ENCODE results near the gene PTCD3.

Gene PTCD3

GRCh38 chr2:86073225-86073624 is 32.8 kb upstream of the PTCD3 start (continued):
- TF ChIP-seq PATZ1 (tag by site-specific recombination; IDR thresholded peaks at IDR 0.05), result no peak
- TF ChIP-seq ZFP3 (tag by site-specific recombination; IDR thresholded peaks at IDR 0.05; ENCODE audit: low read depth), result no peak

GRCh38 chr2:86074256-86074655 is 31.8 kb upstream of the PTCD3 start:
- ChIA-PET CTCF (interaction anchor here (9.4 kb wide), 1 partner anchor 247 kb away, joined by 216 read pairs; no protein-coding TSS in a partner anchor), POLR2A (no interaction called here)
- TF ChIP-seq PATZ1 (tag by site-specific recombination; IDR thresholded peaks at IDR 0.05), result no peak
- TF ChIP-seq ZBTB8A (tag by site-specific recombination; IDR thresholded peaks at IDR 0.05), result no peak
- TF ChIP-seq ZIC2 (tag by site-specific recombination; IDR thresholded peaks at IDR 0.05), result peak; percentile 54
- TF ChIP-seq, protein P1, sequence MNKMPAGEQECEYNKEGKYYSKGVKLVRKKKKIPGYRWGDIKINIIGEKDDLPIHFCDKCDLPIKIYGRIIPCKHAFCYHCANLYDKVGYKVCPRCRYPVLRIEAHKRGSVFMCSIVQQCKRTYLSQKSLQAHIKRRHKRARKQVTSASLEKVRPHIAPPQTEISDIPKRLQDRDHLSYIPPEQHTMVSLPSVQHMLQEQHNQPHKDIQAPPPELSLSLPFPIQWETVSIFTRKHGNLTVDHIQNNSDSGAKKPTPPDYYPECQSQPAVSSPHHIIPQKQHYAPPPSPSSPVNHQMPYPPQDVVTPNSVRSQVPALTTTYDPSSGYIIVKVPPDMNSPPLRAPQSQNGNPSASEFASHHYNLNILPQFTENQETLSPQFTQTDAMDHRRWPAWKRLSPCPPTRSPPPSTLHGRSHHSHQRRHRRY (tag by site-specific recombination; IDR thresholded peaks at IDR 0.05), result no peak
- TF ChIP-seq ZNF792 (tag by site-specific recombination; IDR thresholded peaks at IDR 0.05), result no peak
- Histone ChIP-seq H3K4me1 (ENCODE audit: control insufficient read depth, insufficient read depth, low read length) (no peaks in the 10 kb centered on the region), H3K4me3 (ENCODE audit: low read depth, low read length) (no peak overlapping the region), H3K9me3 (ENCODE audit: control insufficient read depth, insufficient read depth, low read depth, low read length) (no peaks in the 10 kb centered on the region), H3K36me3 (ENCODE audit: control insufficient read depth in 2 of 2, insufficient read depth in 1 of 2, low read length in 2 of 2) (peaks cover 20 to 96% of the 10 kb centered on the region in 2 experiments), H3K27ac (ENCODE audit: extremely low read depth, low read depth, low read length) (no peak overlapping the region)

GRCh38 chr2:86074811-86075210 is 31.2 kb upstream of the PTCD3 start:
- Histone ChIP-seq H3K36me3 (ENCODE audit: control insufficient read depth in 2 of 2, insufficient read depth in 1 of 2, low read length in 2 of 2) (peaks cover 20 to 96% of the 10 kb centered on the region in 2 experiments), H3K27ac (ENCODE audit: extremely low read depth, low read depth, low read length) (no peak overlapping the region), H3K9me3 (ENCODE audit: control insufficient read depth, insufficient read depth, low read depth, low read length) (no peaks in the 10 kb centered on the region), H3K4me1 (ENCODE audit: control insufficient read depth, insufficient read depth, low read length) (no peaks in the 10 kb centered on the region), H3K4me3 (ENCODE audit: low read depth, low read length) (no peak overlapping the region)
- TF ChIP-seq ZFP69B (tag by site-specific recombination; IDR thresholded peaks at IDR 0.05), result no peak
- no peak for TF ChIP-seq ZNF776 (tag by site-specific recombination; IDR thresholded peaks at IDR 0.05; ENCODE audit: borderline replicate concordance)
- no peak for TF ChIP-seq ZNF335 (tag by site-specific recombination; conservative IDR thresholded peaks at IDR 0.05)
- TF ChIP-seq ZNF660 (tag by site-specific recombination; IDR thresholded peaks at IDR 0.05), result no peak
- no peak for TF ChIP-seq ZBTB17 (tag by site-specific recombination; IDR thresholded peaks at IDR 0.05)
- no peak for TF ChIP-seq ZNF169 (tag by site-specific recombination; IDR thresholded peaks at IDR 0.05)
- TF ChIP-seq ZNF394 (tag by site-specific recombination; IDR thresholded peaks at IDR 0.05; ENCODE audit: borderline replicate concordance), result no peak
- no peak for TF ChIP-seq ZNF530 (tag by site-specific recombination; IDR thresholded peaks at IDR 0.05; ENCODE audit: low read depth)
- no peak for TF ChIP-seq ZNF548 (tag by site-specific recombination; IDR thresholded peaks at IDR 0.05)
- no peak for TF ChIP-seq ZNF2 (tag by site-specific recombination; IDR thresholded peaks at IDR 0.05)
- no peak for TF ChIP-seq GLI2 (tag by site-specific recombination; IDR thresholded peaks at IDR 0.05; ENCODE audit: borderline replicate concordance, low read depth)
- no peak for TF ChIP-seq RBAK (tag by site-specific recombination; IDR thresholded peaks at IDR 0.05)
- no peak for TF ChIP-seq ZNF23 (tag by site-specific recombination; IDR thresholded peaks at IDR 0.05; ENCODE audit: borderline replicate concordance)
- TF ChIP-seq ZBTB6 (tag by site-specific recombination; IDR thresholded peaks at IDR 0.05), result no peak
- no peak for TF ChIP-seq ZNF571 (tag by site-specific recombination; IDR thresholded peaks at IDR 0.05)
- ChIA-PET POLR2A (no interaction called here), CTCF (interaction anchor here (9.4 kb wide), 1 partner anchor 248 kb away, joined by 216 read pairs; no protein-coding TSS in a partner anchor)

Measured in HEK293 (cell line).